Lung (tissue), 12 donors: Measurements from ENCODE around the gene SLC39A3. TPM values are rescaled to one million over a fixed set of nuclear protein-coding genes. Genes with fewer than 3 reads are reported as not detected.
A peak's percentile ranks its signal among the peaks of the same experiment; 100 is the strongest.

Source experiments
- ATAC-seq: fragments of 200-7000 bp; cut with Tn5 transposase; one replicate; pipeline ENCODE4 v1.9.1; 2020; ENCODE audit warnings: moderate number of reproducible peaks; ENCODE audit not compliant: insufficient read depth, low FRiP score
- DNase-seq, 3 donors: peaks; one replicate each; pipeline ENCODE4 v3.0.0-alpha.2; 2013 to 2017
- H3K27ac ChIP-seq, 2 donors: one replicate each; pipeline ENCODE4 v1.5.1; 2013; ENCODE audit warnings: mild to moderate bottlenecking in 2 of 2, moderate library complexity in 2 of 2, control low read depth in 1 of 2, inconsistent platforms in 1 of 2, low read depth in 1 of 2, low read length in 1 of 2
- H3K27me3 ChIP-seq, 3 donors: one replicate each; pipeline ENCODE4 v1.5.1; 2013; ENCODE audit warnings: low read length in 2 of 3; ENCODE audit not compliant: control insufficient read depth in 3 of 3, insufficient read depth in 3 of 3
- H3K36me3 ChIP-seq, 4 donors: one replicate each; pipeline ENCODE4 v1.5.1; 2013; ENCODE audit warnings: low read length in 4 of 4, mild to moderate bottlenecking in 1 of 4, moderate library complexity in 1 of 4; ENCODE audit not compliant: control insufficient read depth in 4 of 4, insufficient read depth in 4 of 4
- H3K4me1 ChIP-seq, 5 donors: one replicate each; pipeline ENCODE4 v1.5.1; 2013; ENCODE audit warnings: low read length in 5 of 5, mild to moderate bottlenecking in 2 of 5, moderate library complexity in 1 of 5; ENCODE audit not compliant: control insufficient read depth in 5 of 5, insufficient read depth in 5 of 5
- H3K4me3 ChIP-seq: one replicate; pipeline ENCODE4 v1.5.1; 2013; ENCODE audit warnings: mild to moderate bottlenecking, control low read depth, moderate library complexity
- H3K9ac ChIP-seq, 2 donors: one replicate each; pipeline ENCODE4 v1.5.1; 2013; ENCODE audit warnings: low read length in 2 of 2, control low read depth in 1 of 2; ENCODE audit not compliant: insufficient read depth in 1 of 2
- H3K9me3 ChIP-seq, 4 donors: one replicate each; pipeline ENCODE4 v1.5.1; 2013; ENCODE audit warnings: low read length in 3 of 4, mild to moderate bottlenecking in 1 of 4, moderate library complexity in 1 of 4; ENCODE audit not compliant: control insufficient read depth in 4 of 4, insufficient read depth in 3 of 4
- WGBS, 2 donors: extraction: QIAGEN DNeasy Blood & Tissue Kit; methylation state at CpG; one replicate each; pipeline ENCODE4 v1.1.7; 2013; 5-methylcytosine and 5-hydroxymethylcytosine counted together
- polyA plus RNA-seq, 2 donors: library from polyadenylated mRNA; stranded (reverse); fragments of 200-250 nt; gene quantifications; one replicate each; pipeline ENCODE4 v1.2.1, GENCODE V29; 2013
- total RNA-seq, 2 donors: library from RNA; depleted of rRNA in 1 of 2; stranded (reverse); fragments of >200 nt in 1 of 2; gene quantifications; one replicate each; pipeline ENCODE4 v1.2.1, GENCODE V29; 2014 to 2021
- TF ChIP-seq, protein P1 (sequence below): IDR thresholded peaks from 2 replicates; pipeline ENCODE4 v1.5.1; 2012; ENCODE audit warnings: mild to moderate bottlenecking; ENCODE audit errors: control extremely low read depth, extremely low read depth
- donor health status: control.
- donor health status: control.
- donor health status: Bipolar disorder and iron deficiency.
- donor health status: healthy.
- donor health status: DM: yes; HTN: yes; CAD: no.

SLC39A3 gene
- total and polyA plus RNA-seq, 4 donors = 17.7 to 51.2 (median 42.0) TPM

DNA sequence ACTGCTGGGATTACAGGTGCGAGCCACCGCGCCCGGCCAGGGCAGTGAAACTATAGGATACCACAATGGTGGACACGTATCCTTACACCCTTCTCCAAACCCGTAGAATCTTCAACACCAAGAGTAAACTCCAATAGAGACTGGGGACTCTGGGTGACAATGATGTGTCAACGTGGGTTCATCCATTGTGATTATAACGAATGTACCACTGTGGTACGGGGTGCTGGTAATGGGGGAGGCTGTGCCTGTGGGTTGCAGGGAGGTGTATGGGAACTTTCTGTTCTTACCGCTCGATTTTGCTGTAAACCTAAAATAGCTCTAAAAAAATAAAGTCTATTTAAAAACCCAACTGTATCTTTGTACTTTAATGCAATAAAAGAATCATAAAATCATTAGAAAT lies 49.0 kb downstream of the SLC39A3 start:
- H3K4me3 ChIP-seq = no peak overlapping the region
- no peak for ATAC-seq
- H3K4me1 ChIP-seq = peaks cover 0 to 14% (median 0%) of the 10 kb centered on the region in 5 donors
- H3K36me3 ChIP-seq = no peaks in the 10 kb centered on the region
- no peak overlapping the region for H3K9ac ChIP-seq
- 92 to 96% methylated on average over 11 of the region's 11 CpGs for WGBS, 2 donors
- DNase-seq = no peak
- no peaks in the 10 kb centered on the region for H3K9me3 ChIP-seq
- H3K27ac ChIP-seq = no peak overlapping the region
- no peaks in the 10 kb centered on the region for H3K27me3 ChIP-seq
- TF ChIP-seq, protein P1, sequence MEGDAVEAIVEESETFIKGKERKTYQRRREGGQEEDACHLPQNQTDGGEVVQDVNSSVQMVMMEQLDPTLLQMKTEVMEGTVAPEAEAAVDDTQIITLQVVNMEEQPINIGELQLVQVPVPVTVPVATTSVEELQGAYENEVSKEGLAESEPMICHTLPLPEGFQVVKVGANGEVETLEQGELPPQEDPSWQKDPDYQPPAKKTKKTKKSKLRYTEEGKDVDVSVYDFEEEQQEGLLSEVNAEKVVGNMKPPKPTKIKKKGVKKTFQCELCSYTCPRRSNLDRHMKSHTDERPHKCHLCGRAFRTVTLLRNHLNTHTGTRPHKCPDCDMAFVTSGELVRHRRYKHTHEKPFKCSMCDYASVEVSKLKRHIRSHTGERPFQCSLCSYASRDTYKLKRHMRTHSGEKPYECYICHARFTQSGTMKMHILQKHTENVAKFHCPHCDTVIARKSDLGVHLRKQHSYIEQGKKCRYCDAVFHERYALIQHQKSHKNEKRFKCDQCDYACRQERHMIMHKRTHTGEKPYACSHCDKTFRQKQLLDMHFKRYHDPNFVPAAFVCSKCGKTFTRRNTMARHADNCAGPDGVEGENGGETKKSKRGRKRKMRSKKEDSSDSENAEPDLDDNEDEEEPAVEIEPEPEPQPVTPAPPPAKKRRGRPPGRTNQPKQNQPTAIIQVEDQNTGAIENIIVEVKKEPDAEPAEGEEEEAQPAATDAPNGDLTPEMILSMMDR = no peak

GRCh38 chr19:2686360-2686759 lies 53.5 kb downstream of the SLC39A3 start:
- WGBS, 2 donors = 84 to 86% methylated on average over 17 of the region's 17 CpGs
- TF ChIP-seq, protein P1 = no peak
- Histone ChIP-seq H3K9me3 (no peaks in the 10 kb centered on the region), H3K36me3 (no peaks in the 10 kb centered on the region), H3K4me3 (no peak overlapping the region), H3K27me3 (no peaks in the 10 kb centered on the region), H3K27ac (no peak overlapping the region), H3K9ac (no peak overlapping the region), H3K4me1 (no peaks in the 10 kb centered on the region)
- DNase-seq (no peak), ATAC-seq (no peak)

- H3K27ac ChIP-seq = peak overlapping the region in 1 of 2 donors; percentile 57
- TF ChIP-seq, protein P1 = no peak
- no peaks in the 10 kb centered on the region for H3K27me3 ChIP-seq
- H3K9ac ChIP-seq = no peak overlapping the region
- H3K36me3 ChIP-seq = no peaks in the 10 kb centered on the region
- DNase-seq = no peak
- no peak for ATAC-seq
- WGBS, 2 donors = 92 to 93% methylated on average over 6 of the region's 6 CpGs
- H3K9me3 ChIP-seq = no peaks in the 10 kb centered on the region
- H3K4me3 ChIP-seq = peak overlapping the region; percentile 8
- H3K4me1 ChIP-seq = no peaks in the 10 kb centered on the region
Measured at GRCh38 chr19:2685204-2685704, 54.6 kb downstream of the SLC39A3 start.

DNA sequence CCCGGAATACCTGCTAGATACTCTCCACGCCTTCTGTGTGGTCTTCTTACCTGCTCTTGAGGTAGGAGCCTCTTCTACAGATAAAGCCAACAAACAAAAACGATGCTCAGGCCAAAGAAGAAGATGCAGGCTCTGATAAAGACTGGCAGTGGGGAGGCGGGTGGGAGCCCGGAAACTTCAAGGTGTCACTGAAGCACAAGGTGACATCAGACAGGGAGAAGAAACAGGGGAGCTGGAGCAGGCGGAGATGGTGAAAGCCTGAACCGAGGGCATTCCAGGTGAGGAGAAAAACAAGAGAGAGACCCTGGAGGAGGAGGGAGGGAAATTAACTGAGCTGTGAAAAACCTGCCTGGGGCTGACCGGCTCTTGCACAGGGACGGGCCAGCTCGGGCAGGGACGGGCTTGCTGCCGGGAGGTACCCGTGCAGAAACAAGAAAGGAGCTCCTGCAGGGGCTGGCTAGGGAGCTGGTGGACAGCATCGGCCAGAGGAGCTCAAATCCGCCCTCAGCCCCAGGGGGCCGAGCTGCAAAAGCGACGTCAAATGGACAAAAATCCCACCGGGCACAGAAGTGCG lies 56.3 kb downstream of the SLC39A3 start:
- Histone ChIP-seq H3K27ac (no peak overlapping the region), H3K9ac (no peak overlapping the region), H3K27me3 (no peaks in the 10 kb centered on the region), H3K36me3 (no peaks in the 10 kb centered on the region), H3K9me3 (no peaks in the 10 kb centered on the region), H3K4me1 (peaks cover 0 to 1% (median 0%) of the 10 kb centered on the region in 5 donors), H3K4me3 (no peak overlapping the region)
- TF ChIP-seq, protein P1 = no peak
- DNase-seq (no peak), ATAC-seq (no peak)
- 87 to 92% methylated on average over 20 of the region's 20 CpGs for WGBS, 2 donors
